Tibial nerve (tissue), 4 donors: ENCODE results near the gene PTPN22.

Experiments used
- EP300 ChIP-seq, 2 donors: sonication (generic); formaldehyde crosslinking; IDR thresholded peaks; one replicate each; pipeline ENCODE4 v1.6.1; 2017; ENCODE audit warnings: antibody characterized with exemption in 2 of 2, mild to moderate bottlenecking in 1 of 2
- POLR2A ChIP-seq, 2 donors: fragments of 450-650 bp; IDR thresholded peaks; one replicate each; pipeline ENCODE4 v1.6.1; 2017; ENCODE audit warnings: antibody characterized with exemption in 2 of 2, mild to moderate bottlenecking in 2 of 2, moderate library complexity in 2 of 2
- TF ChIP-seq, protein P1 (sequence below), 5 experiments: fragments of 200-600 bp in 3 of 5; fragments of 450-650 bp in 2 of 5; sonication (generic) in 3 of 5; IDR thresholded peaks; one replicate each; pipeline ENCODE4 v1.5.1; 2016 to 2019; ENCODE audit warnings: antibody characterized with exemption in 5 of 5, mild to moderate bottlenecking in 3 of 5, moderate library complexity in 2 of 5

GRCh38 chr1:113786069-113786468 lies 85.4 kb downstream of the PTPN22 start:
- TF ChIP-seq, protein P1, sequence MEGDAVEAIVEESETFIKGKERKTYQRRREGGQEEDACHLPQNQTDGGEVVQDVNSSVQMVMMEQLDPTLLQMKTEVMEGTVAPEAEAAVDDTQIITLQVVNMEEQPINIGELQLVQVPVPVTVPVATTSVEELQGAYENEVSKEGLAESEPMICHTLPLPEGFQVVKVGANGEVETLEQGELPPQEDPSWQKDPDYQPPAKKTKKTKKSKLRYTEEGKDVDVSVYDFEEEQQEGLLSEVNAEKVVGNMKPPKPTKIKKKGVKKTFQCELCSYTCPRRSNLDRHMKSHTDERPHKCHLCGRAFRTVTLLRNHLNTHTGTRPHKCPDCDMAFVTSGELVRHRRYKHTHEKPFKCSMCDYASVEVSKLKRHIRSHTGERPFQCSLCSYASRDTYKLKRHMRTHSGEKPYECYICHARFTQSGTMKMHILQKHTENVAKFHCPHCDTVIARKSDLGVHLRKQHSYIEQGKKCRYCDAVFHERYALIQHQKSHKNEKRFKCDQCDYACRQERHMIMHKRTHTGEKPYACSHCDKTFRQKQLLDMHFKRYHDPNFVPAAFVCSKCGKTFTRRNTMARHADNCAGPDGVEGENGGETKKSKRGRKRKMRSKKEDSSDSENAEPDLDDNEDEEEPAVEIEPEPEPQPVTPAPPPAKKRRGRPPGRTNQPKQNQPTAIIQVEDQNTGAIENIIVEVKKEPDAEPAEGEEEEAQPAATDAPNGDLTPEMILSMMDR (IDR thresholded peaks at IDR 0.05), result no peak
- no peak for TF ChIP-seq POLR2A (IDR thresholded peaks at IDR 0.05)
- no peak for TF ChIP-seq EP300 (IDR thresholded peaks at IDR 0.05)
